Left lobe of liver (tissue), 2 donors: ENCODE measurements around the gene GALR2. TPM values are rescaled to one million over a fixed set of nuclear protein-coding genes. Genes with fewer than 3 reads are reported as not detected.

Experiments
- ATAC-seq: fragments of 200-7000 bp; cut with Tn5 transposase; one replicate; pipeline ENCODE4 v1.9.1; 2020; ENCODE audit warnings: mild to moderate bottlenecking, moderate library complexity
- DNase-seq: peaks from one replicate; pipeline ENCODE4 v3.0.0-alpha.2; 2020; ENCODE audit warnings: low spot score
- total RNA-seq: library from RNA; stranded (reverse); gene quantifications from one replicate; pipeline ENCODE4 v1.2.1, GENCODE V29; 2021
- donor health status: DM: no; HTN: no; CAD: no; lungs with moderate emphysema.
- donor health status: DM: no; HTN: yes; CAD: no.

Gene GALR2
- total RNA-seq, 1 donor from 2014 or later: not detected

GRCh38 chr17:76123749-76124581, 49.4 kb downstream of the GALR2 start:
- no peak for DNase-seq
- no peak for ATAC-seq

- no peak for ATAC-seq
- no peak for DNase-seq
Measured at GRCh38 chr17:76124582-76125390, 50.2 kb downstream of the GALR2 start.

DNA sequence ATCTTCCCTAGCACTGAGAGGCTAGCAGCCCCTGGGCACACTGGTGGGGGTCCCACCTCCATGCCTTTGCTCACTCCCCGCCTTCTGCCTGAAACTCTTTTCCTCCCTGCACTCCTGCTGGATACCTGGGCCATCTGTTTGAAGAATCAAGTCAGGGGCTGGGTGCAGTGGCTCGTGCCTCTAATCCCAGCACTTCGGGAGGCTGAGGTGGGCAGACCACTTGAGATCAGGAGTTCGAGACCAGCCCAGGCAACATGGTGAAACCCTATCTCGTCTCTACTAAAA, 50.8 kb downstream of the GALR2 start:
- ATAC-seq: no peak
- no peak for DNase-seq

- ATAC-seq (no peak), DNase-seq (no peak)
Measured at GRCh38 chr17:76125922-76126321, 51.3 kb downstream of the GALR2 start.

Other genes with a start within 250 kb of the GALR2 start
- 10.8 TPM for gene UNC13D, start 230.4 kb upstream of the GALR2 start, total RNA-seq
- gene WBP2, start 219.4 kb upstream of the GALR2 start, total RNA-seq: 68.3 TPM
- 24.3 TPM for gene TRIM47, start 196.2 kb upstream of the GALR2 start, total RNA-seq
- 9.8 TPM for gene TRIM65, start 177.8 kb upstream of the GALR2 start, total RNA-seq
- 82.4 TPM for gene MRPL38, start 169.9 kb upstream of the GALR2 start, total RNA-seq
- 3.4 TPM for gene FBF1, start 133.7 kb upstream of the GALR2 start, total RNA-seq
- gene ACOX1, start 95.6 kb upstream of the GALR2 start, total RNA-seq: 199 TPM
- 14.1 TPM for gene TEN1, start 95.5 kb upstream of the GALR2 start, total RNA-seq
- gene CDK3, start 73.9 kb upstream of the GALR2 start, total RNA-seq: 3.6 TPM
- 0.53 TPM for gene EVPL, start 47.5 kb upstream of the GALR2 start, total RNA-seq
- gene SRP68, start 2.3 kb upstream of the GALR2 start, total RNA-seq: 30.8 TPM
- not detected for gene ZACN, start 4.4 kb downstream of the GALR2 start, total RNA-seq
- gene EXOC7, start 29.0 kb downstream of the GALR2 start, total RNA-seq: 51.3 TPM
- gene FOXJ1, start 66.5 kb downstream of the GALR2 start, total RNA-seq: 0.08 TPM
- gene RNF157, start 165.7 kb downstream of the GALR2 start, total RNA-seq: 12.4 TPM
- gene UBALD2, start 190.6 kb downstream of the GALR2 start, total RNA-seq: 23.8 TPM
- gene QRICH2, start 233.5 kb downstream of the GALR2 start, total RNA-seq: 2.6 TPM